ENCODE data around the gene RAET1G. TPM values are rescaled to one million over a fixed set of nuclear protein-coding genes. Genes with fewer than 3 reads are reported as not detected.

Gene RAET1G
- 1.3 and 1.6 TPM in 2 replicates for total RNA-seq

GRCh38 chr6:149922642-149923326, at the start of gene RAET1G:
TSS of gene RAET1G (minus strand) at chr6:149923121. CDS start at chr6:149923010, 111 bp downstream.

DNA sequence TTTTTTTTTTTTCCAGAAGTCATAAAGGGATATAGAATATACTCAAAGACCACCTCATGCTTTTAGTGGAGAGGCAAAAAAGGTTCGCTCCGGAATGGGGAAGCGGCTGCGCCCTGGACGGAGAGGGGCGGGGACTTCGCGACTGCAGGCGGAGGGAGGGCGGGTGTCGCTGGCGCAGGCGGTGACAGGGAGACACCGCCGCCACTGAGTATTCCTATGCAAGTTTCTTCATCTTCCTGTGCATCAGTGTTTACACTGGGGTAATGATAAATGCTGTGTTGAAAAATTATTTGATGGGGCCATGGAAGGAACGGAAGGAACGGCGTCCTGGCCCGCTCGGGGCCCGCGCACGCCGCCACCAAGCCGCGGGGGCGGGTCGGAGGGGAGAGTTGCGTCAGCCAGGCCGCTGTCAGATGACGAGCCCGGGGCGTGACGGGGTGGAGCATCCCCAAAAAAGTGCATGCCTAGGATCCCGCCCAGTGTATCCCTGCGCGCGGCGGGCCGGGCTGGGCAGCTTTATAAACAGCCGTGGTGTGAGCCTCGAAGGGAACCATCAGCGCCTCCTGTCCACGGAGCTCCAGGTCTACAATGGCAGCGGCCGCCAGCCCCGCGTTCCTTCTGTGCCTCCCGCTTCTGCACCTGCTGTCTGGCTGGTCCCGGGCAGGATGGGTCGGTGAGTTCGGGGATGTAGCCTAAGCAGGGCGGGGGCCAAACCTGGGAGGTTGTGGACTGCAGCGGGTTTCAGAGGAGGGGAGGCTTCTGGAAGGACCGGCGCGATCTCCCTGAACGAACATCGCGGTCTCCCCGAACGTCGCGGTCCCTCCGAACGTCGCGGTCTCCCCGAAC, 40.8 kb upstream of the RAET1G start, which contains the start of gene ULBP1:
Gene ULBP1 (plus strand): TSS at position 482 of the 846 bp plus-strand sequence. CDS start 107 bp downstream, at position 589.

GRCh38 chr6:149941583-149942460, 18.9 kb upstream of the RAET1G start, which contains the start of gene ULBP2:
TSS of gene ULBP2 (plus strand) at chr6:149942014. CDS start at chr6:149942073, 59 bp downstream.

GRCh38 chr6:149897855-149898744, 24.8 kb downstream of the RAET1G start, which contains the start of gene RAET1E:
TSS of gene RAET1E (minus strand) at chr6:149898113. CDS start at chr6:149890901, 7,212 bp downstream.

Other genes starting within 250 kb of the RAET1G start
- gene LATS1, start 205.0 kb downstream of the RAET1G start, total RNA-seq, result 17.1 and 24.3 TPM in 2 replicates
- gene NUP43, start 176.6 kb downstream of the RAET1G start, total RNA-seq, result 16.4 and 53.0 TPM in 2 replicates
- 108 and 145 TPM in 2 replicates for gene PCMT1, start 173.4 kb downstream of the RAET1G start, total RNA-seq
- 49.9 and 135 TPM in 2 replicates for gene LRP11, start 58.8 kb downstream of the RAET1G start, total RNA-seq
- gene RAET1E, start 25.0 kb downstream of the RAET1G start, total RNA-seq, result 1.1 TPM in 1 of 2 replicates, not detected in the other
- 9.2 and 11.5 TPM in 2 replicates for gene ULBP2, start 18.9 kb upstream of the RAET1G start, total RNA-seq
- gene ULBP1, start 40.8 kb upstream of the RAET1G start, total RNA-seq, result 0.66 and 0.86 TPM in 2 replicates
- gene RAET1L, start 102.4 kb upstream of the RAET1G start, total RNA-seq, result not detected in 2 replicates
- gene ULBP3, start 146.0 kb upstream of the RAET1G start, total RNA-seq, result 7.0 and 20.3 TPM in 2 replicates
- gene PPP1R14C, start 219.9 kb upstream of the RAET1G start, total RNA-seq, result not detected in 2 replicates

Data from placental pericyte (primary cell).